BLaER1 treated with 17β-estradiol and CSF1 and Interleukin-3, amounts not matched to agents 10 nM and 100 nM (cell line): ENCODE data around the gene PPP1R15A.
"Not testable (repeated sequence)": the region's sequence is repeated elsewhere in the genome, so short reads cannot be mapped to it uniquely, and the experiment has no call there.

Experiments
- H3K27ac ChIP-seq, 11 experiments: shearing (Covaris generic); formaldehyde crosslinking; 2 replicates each; pipeline ENCODE4 v1.8.1; 2022
- H3K27me3 ChIP-seq, 11 experiments: shearing (Covaris generic); formaldehyde crosslinking; 2 replicates each; pipeline ENCODE4 v1.8.1; 2022
- H3K36me3 ChIP-seq, 11 experiments: shearing (Covaris generic); formaldehyde crosslinking; 2 replicates each; pipeline ENCODE4 v1.8.1; 2022
- H3K4me1 ChIP-seq, 10 experiments: shearing (Covaris generic); formaldehyde crosslinking; 2 replicates each; pipeline ENCODE4 v1.8.1; 2022
- H3K4me2 ChIP-seq, 11 experiments: shearing (Covaris generic); formaldehyde crosslinking; 2 replicates each; pipeline ENCODE4 v1.8.1; 2022
- H3K4me3 ChIP-seq, 10 experiments: shearing (Covaris generic); formaldehyde crosslinking; 2 replicates each; pipeline ENCODE4 v1.8.1; 2022
- H3K9ac ChIP-seq, 11 experiments: shearing (Covaris generic); formaldehyde crosslinking; 2 replicates each; pipeline ENCODE4 v1.8.1; 2022
- H3K9me3 ChIP-seq, 11 experiments: shearing (Covaris generic); formaldehyde crosslinking; replicated peaks in 1 of 11; 2 replicates each; pipeline ENCODE4 v1.8.1; 2022
- H4K20me1 ChIP-seq, 11 experiments: shearing (Covaris generic); formaldehyde crosslinking; 2 replicates each; pipeline ENCODE4 v1.8.1; 2022
- Cebpa-rat ChIP-seq, 11 experiments: shearing (Covaris generic); IDR thresholded peaks; 2 replicates each; pipeline ENCODE4 v1.8.1; 2022

PPP1R15A gene

DNA sequence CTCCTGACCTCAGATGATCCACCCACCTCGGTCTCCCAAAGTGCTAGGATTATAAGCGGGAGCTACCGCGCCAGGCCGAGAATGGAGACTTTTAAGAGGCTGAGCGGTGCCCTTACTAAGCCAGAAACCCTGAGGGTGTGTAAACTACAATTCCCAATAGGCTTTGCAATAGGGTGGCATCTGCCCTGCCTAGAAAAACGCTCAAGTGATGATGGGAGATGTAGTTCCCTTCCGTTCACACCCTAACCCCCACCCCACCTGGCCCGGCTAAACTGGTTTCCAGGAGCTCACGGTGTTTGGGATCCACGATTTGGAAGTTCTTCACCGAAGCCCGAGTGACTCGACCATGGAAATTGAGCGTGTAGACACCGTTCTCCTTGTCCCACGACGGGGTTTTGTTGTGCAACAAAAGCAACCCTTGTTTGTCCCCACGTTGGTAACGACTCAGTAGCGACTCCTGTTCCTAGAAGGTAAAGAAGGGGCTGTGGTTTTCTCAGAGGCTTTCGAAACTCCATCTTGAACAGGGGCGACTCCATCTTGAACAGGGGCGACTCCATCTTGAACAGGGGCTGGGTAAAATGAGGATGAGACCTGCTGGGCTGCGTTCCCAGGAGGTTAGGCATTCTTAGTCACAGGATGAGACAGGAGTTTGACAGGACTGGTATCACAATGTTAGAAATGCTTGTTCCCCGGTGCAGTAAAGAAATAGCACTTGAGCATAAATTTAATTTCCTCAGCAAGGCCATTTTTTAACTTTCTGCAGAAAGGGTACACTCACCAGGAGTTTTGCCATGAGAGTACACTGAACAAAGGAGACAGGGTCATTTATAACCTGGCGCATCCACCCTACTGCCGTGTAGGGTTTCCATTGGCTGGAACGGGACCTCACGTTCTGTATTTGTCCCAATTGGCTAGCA is 9.8 kb downstream of the PPP1R15A start:
- H3K36me3 ChIP-seq = peaks cover 17 to 35% (median 27%) of the 10 kb centered on the region in 11 experiments; a peak in 20 of 22 replicates
- peaks cover 0 to 38% (median 0%) of the 10 kb centered on the region in 11 experiments; a peak in 5 of 22 replicates for H4K20me1 ChIP-seq
- peak overlapping the region in 5 of 11 experiments; percentile 14 to 61 (median 44); a peak in 8 of 22 replicates for H3K4me2 ChIP-seq
- peak overlapping the region in 1 of 11 experiments; percentile 55; a peak in 2 of 22 replicates for H3K9ac ChIP-seq
- H3K9me3 ChIP-seq = peaks cover 9 to 36% (median 20%) of the 10 kb centered on the region in 11 experiments
- no peak overlapping the region for H3K4me3 ChIP-seq
- peak overlapping the region in 7 of 11 experiments; percentile 16 to 47 (median 38); a peak in 8 of 22 replicates for H3K27ac ChIP-seq
- no peaks in the 10 kb centered on the region for H3K27me3 ChIP-seq
- TF ChIP-seq Cebpa-rat (IDR thresholded peaks at IDR 0.05) = peak in 2 of 11 experiments; percentile 24 to 27; a peak in 2 of 22 replicates
- peaks cover 20 to 52% (median 37%) of the 10 kb centered on the region in 10 experiments for H3K4me1 ChIP-seq

- H3K36me3 ChIP-seq = peaks cover 0 to 18% (median 11%) of the 10 kb centered on the region in 11 experiments; a peak in 15 of 22 replicates
- no peak overlapping the region for H3K4me2 ChIP-seq
- H3K9me3 ChIP-seq = peaks cover 9 to 23% (median 17%) of the 10 kb centered on the region in 11 experiments
- no peaks in the 10 kb centered on the region for H3K27me3 ChIP-seq
- H3K27ac ChIP-seq = no peak overlapping the region
- peaks cover 0 to 21% (median 0%) of the 10 kb centered on the region in 11 experiments; a peak in 4 of 22 replicates for H4K20me1 ChIP-seq
- H3K9ac ChIP-seq = no peak overlapping the region
- peaks cover 3 to 35% (median 19%) of the 10 kb centered on the region in 10 experiments; a peak in 17 of 20 replicates for H3K4me1 ChIP-seq
- TF ChIP-seq Cebpa-rat (IDR thresholded peaks at IDR 0.05) = no peak
- no peak overlapping the region for H3K4me3 ChIP-seq
Observed at GRCh38 chr19:48883726-48884125, 11.5 kb downstream of the PPP1R15A start.

GRCh38 chr19:48887861-48888612 is 15.8 kb downstream of the PPP1R15A start:
- no peak overlapping the region for H3K4me2 ChIP-seq
- peaks cover 0 to 5% (median 0%) of the 10 kb centered on the region in 11 experiments; a peak in 1 of 22 replicates for H3K27me3 ChIP-seq
- TF ChIP-seq Cebpa-rat (IDR thresholded peaks at IDR 0.05) = no peak
- H4K20me1 ChIP-seq = no peaks in the 10 kb centered on the region
- H3K9ac ChIP-seq = no peak overlapping the region
- H3K4me1 ChIP-seq = peaks cover 0 to 23% (median 10%) of the 10 kb centered on the region in 10 experiments; a peak in 14 of 20 replicates
- H3K27ac ChIP-seq = no peak overlapping the region
- no peaks in the 10 kb centered on the region for H3K36me3 ChIP-seq
- H3K4me3 ChIP-seq = no peak overlapping the region
- H3K9me3 ChIP-seq = peaks cover 0 to 9% (median 4%) of the 10 kb centered on the region in 11 experiments; a peak in 14 of 22 replicates

DNA sequence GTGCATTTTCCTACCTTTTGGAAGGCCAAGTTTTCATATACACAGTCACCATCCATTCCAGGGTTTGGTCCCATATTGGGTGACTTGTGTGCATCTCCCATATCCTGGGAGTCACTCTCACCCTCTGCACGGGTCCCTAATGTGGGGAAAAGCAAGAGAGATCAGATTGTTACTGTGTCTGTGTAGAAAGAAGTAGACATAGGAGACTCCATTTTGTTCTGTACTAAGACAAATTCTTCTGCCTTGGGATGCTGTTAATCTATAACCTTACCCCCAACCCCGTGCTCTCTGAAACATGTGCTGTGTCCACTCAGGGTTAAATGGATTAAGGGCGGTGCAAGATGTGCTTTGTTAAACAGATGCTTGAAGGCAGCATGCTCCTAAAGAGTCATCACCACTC is 17.3 kb downstream of the PPP1R15A start:
- H3K4me2 ChIP-seq, H3K9ac ChIP-seq, H3K27ac ChIP-seq, H3K9me3 ChIP-seq, H4K20me1 ChIP-seq, H3K27me3 ChIP-seq, H3K36me3 ChIP-seq, H3K4me3 ChIP-seq: not testable (repeated sequence)
- peaks cover 0 to 23% (median 10%) of the 10 kb centered on the region in 10 experiments; a peak in 14 of 20 replicates for H3K4me1 ChIP-seq

DNA sequence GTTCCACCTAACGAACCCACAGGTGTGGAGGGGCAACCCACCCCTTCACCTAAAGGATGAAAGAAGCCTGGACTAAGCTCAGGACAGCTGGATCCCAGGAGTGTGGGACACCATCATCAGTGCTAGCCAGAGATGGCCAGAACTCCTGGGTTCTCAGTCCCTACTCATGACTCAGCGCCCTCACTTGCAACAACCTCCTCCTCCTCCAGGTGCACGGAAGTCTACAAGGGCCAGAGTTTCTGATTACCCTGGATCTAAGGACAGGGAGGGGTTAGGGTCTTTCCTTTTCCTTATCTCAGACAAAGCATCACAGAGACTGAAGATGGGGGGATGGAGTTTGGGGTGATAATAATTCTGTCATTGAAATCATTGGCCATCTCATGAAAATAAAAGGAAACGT is 18.3 kb downstream of the PPP1R15A start:
- H3K4me2 ChIP-seq = no peak overlapping the region
- H3K27ac ChIP-seq = no peak overlapping the region
- H3K4me1 ChIP-seq = peaks cover 0 to 29% (median 15%) of the 10 kb centered on the region in 10 experiments; a peak in 16 of 20 replicates
- H3K4me3 ChIP-seq = no peak overlapping the region
- no peaks in the 10 kb centered on the region for H3K9me3 ChIP-seq
- no peaks in the 10 kb centered on the region for H3K36me3 ChIP-seq
- no peak for TF ChIP-seq Cebpa-rat (IDR thresholded peaks at IDR 0.05)
- no peak overlapping the region for H3K9ac ChIP-seq
- peaks cover 11 to 19% (median 14%) of the 10 kb centered on the region in 11 experiments for H3K27me3 ChIP-seq
- no peaks in the 10 kb centered on the region for H4K20me1 ChIP-seq

DNA sequence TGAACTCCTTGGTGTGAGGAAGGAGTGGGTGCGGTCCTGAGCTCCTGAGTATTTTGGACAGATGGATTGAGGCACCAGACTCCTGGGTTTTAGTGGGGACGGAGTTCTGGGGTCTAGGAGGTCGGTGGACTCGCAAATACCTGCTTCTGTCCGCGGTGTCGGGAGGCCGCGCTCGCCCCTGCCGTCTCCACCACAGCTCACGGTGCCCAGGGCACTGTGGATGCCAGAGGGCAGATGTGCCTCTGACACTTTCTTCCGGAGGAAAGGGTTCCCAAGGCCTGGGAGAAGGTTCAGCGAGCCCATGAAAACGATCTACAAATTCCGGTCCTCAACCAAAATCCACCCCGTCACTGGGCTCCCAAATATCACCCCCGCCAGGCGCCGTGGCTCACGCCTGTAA is 23.0 kb downstream of the PPP1R15A start:
- peaks cover 15 to 26% (median 23%) of the 10 kb centered on the region in 11 experiments for H3K27me3 ChIP-seq
- no peaks in the 10 kb centered on the region for H3K36me3 ChIP-seq
- H3K9ac ChIP-seq = no peak overlapping the region; a peak in 1 of 22 replicates
- H3K4me3 ChIP-seq = peak overlapping the region in 1 of 10 experiments; percentile 41; a peak in 2 of 20 replicates
- H3K9me3 ChIP-seq = no peaks in the 10 kb centered on the region
- no peaks in the 10 kb centered on the region for H4K20me1 ChIP-seq
- peaks cover 9 to 44% (median 36%) of the 10 kb centered on the region in 10 experiments for H3K4me1 ChIP-seq
- no peak overlapping the region for H3K27ac ChIP-seq
- no peak for TF ChIP-seq Cebpa-rat (IDR thresholded peaks at IDR 0.05)
- peak overlapping the region; percentile 66 to 82 (median 71); a peak in 21 of 22 replicates for H3K4me2 ChIP-seq

- Histone ChIP-seq H3K27me3 (peaks cover 15 to 26% (median 23%) of the 10 kb centered on the region in 11 experiments), H3K9ac (peak overlapping the region in 9 of 11 experiments; percentile 31 to 70 (median 52); a peak in 14 of 22 replicates), H3K4me2 (peak overlapping the region; percentile 66 to 82 (median 71)), H3K9me3 (no peaks in the 10 kb centered on the region), H3K4me3 (peak overlapping the region; percentile 19 to 64 (median 45); a peak in 17 of 20 replicates), H3K36me3 (no peaks in the 10 kb centered on the region), H4K20me1 (no peaks in the 10 kb centered on the region; a peak in 1 of 22 replicates), H3K4me1 (peaks cover 10 to 51% (median 42%) of the 10 kb centered on the region in 10 experiments), H3K27ac (peak overlapping the region in 1 of 11 experiments; percentile 17; a peak in 2 of 22 replicates)
- no peak for TF ChIP-seq Cebpa-rat (IDR thresholded peaks at IDR 0.05)
Observed at GRCh38 chr19:48896191-48896720, 24.0 kb downstream of the PPP1R15A start.

GRCh38 chr19:48897181-48897580 is 25.0 kb downstream of the PPP1R15A start:
- Histone ChIP-seq H3K4me1 (peaks cover 19 to 49% (median 42%) of the 10 kb centered on the region in 10 experiments), H3K27me3 (peaks cover 15 to 26% (median 21%) of the 10 kb centered on the region in 11 experiments), H3K27ac (no peak overlapping the region), H3K4me3 (no peak overlapping the region), H4K20me1 (peaks cover 0 to 6% (median 0%) of the 10 kb centered on the region in 11 experiments; a peak in 3 of 22 replicates), H3K4me2 (no peak overlapping the region), H3K9ac (no peak overlapping the region), H3K9me3 (no peaks in the 10 kb centered on the region), H3K36me3 (peaks cover 0 to 9% (median 7%) of the 10 kb centered on the region in 11 experiments; a peak in 16 of 22 replicates)
- TF ChIP-seq Cebpa-rat (IDR thresholded peaks at IDR 0.05) = no peak

DNA sequence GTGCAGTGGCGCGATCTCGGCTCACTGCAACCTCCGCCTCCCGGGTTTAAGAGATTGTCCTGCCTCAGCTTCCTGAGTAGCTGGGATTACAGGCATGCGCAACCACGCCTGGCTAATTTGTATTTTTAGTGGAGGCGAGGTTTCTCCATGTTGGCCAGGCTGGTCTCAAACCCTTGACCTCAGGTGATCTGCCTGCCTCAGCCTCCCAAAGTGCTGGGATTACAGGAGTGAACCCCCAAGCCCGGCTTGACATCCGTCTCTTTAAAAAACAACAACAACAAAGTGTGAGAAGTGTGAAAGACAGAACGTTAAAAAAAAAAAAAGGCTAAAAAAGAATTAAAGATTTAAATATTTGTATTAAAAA is 27.1 kb downstream of the PPP1R15A start:
- H3K4me3 ChIP-seq = peak overlapping the region; percentile 74 to 94 (median 88)
- peaks cover 0 to 13% (median 0%) of the 10 kb centered on the region in 11 experiments; a peak in 3 of 22 replicates for H4K20me1 ChIP-seq
- peaks cover 4 to 25% (median 19%) of the 10 kb centered on the region in 11 experiments; a peak in 19 of 22 replicates for H3K36me3 ChIP-seq
- H3K4me2 ChIP-seq = peak overlapping the region; percentile 74 to 100 (median 93)
- H3K9ac ChIP-seq = peak overlapping the region; percentile 59 to 91 (median 86); a peak in 21 of 22 replicates
- H3K27me3 ChIP-seq = peaks cover 15 to 22% (median 19%) of the 10 kb centered on the region in 11 experiments
- not testable (repeated sequence) for H3K9me3 ChIP-seq
- peak overlapping the region; percentile 41 to 86 (median 80); a peak in 21 of 22 replicates for H3K27ac ChIP-seq
- H3K4me1 ChIP-seq = peaks cover 29 to 54% (median 44%) of the 10 kb centered on the region in 10 experiments
